ENCODE data around the gene TRIP4. TPM values are rescaled to one million over a fixed set of nuclear protein-coding genes. Genes with fewer than 3 reads are reported as not detected.

TRIP4 gene
- total and polyA plus RNA-seq, 2 donors from 2014 or later = 29.8 to 33.1 TPM

- Histone ChIP-seq H3K4me3 (ENCODE audit: low read length in 3 of 3) (no peak overlapping the region), H3K27me3 (ENCODE audit: control insufficient read depth, insufficient read depth, low read length) (no peaks in the 10 kb centered on the region), H3K9me3 (ENCODE audit: control insufficient read depth in 2 of 3, insufficient read depth in 1 of 3, low read length in 3 of 3) (no peaks in the 10 kb centered on the region), H3K4me1 (ENCODE audit: control insufficient read depth in 2 of 3, insufficient read depth in 2 of 3, low read depth in 1 of 3, low read length in 3 of 3) (peaks cover 7 to 17% (median 14%) of the 10 kb centered on the region in 3 donors), H3K9ac (ENCODE audit: low read length in 3 of 3) (no peak overlapping the region), H3K27ac (ENCODE audit: low read depth in 2 of 2, low read length in 2 of 2) (no peak overlapping the region), H3K36me3 (ENCODE audit: control insufficient read depth in 2 of 3, insufficient read depth in 3 of 3, low read length in 3 of 3) (peaks cover 0 to 9% (median 0%) of the 10 kb centered on the region in 3 donors)
- intact Hi-C loops (cut with DNase I) = no loop called here
- DNase-seq (peak in 1 of 5 donors; percentile 55), FAIRE-seq (no peak)
- TF ChIP-seq CTCF (IDR thresholded peaks at IDR 0.05; ENCODE audit: borderline replicate concordance, extremely low read depth, insufficient read depth) = no peak
Measured at GRCh38 chr15:64459066-64459781, 71.6 kb downstream of the TRIP4 start.

GRCh38 chr15:64460206-64460723 lies 72.6 kb downstream of the TRIP4 start, which contains the start of gene ZNF609:
ZNF609 (plus strand) TSS chr15:64460578; CDS start chr15:64499420, 38,842 bp downstream.
- FAIRE-seq = no peak
- no peak for TF ChIP-seq CTCF (IDR thresholded peaks at IDR 0.05; ENCODE audit: borderline replicate concordance, extremely low read depth, insufficient read depth)

GRCh38 chr15:64460724-64461720 lies 73.4 kb downstream of the TRIP4 start:
- Histone ChIP-seq H3K4me3 (ENCODE audit: low read length in 3 of 3) (peak overlapping the region; percentile 70 to 94 (median 78)), H3K27ac (ENCODE audit: low read depth in 2 of 2, low read length in 2 of 2) (peak overlapping the region; percentile 65 to 71), H3K4me1 (ENCODE audit: control insufficient read depth in 2 of 3, insufficient read depth in 2 of 3, low read depth in 1 of 3, low read length in 3 of 3) (peaks cover 2 to 19% (median 14%) of the 10 kb centered on the region in 3 donors), H3K9ac (ENCODE audit: low read length in 3 of 3) (peak overlapping the region; percentile 52 to 64 (median 63)), H3K36me3 (ENCODE audit: control insufficient read depth in 2 of 3, insufficient read depth in 3 of 3, low read length in 3 of 3) (no peaks in the 10 kb centered on the region), H3K9me3 (ENCODE audit: control insufficient read depth in 2 of 3, insufficient read depth in 1 of 3, low read length in 3 of 3) (no peaks in the 10 kb centered on the region), H3K27me3 (ENCODE audit: control insufficient read depth, insufficient read depth, low read length) (no peaks in the 10 kb centered on the region)
- DNase-seq (peak; percentile 49 to 89 (median 83)), FAIRE-seq (no peak)
- intact Hi-C loops (cut with DNase I) = no loop called here
- no peak for TF ChIP-seq CTCF (IDR thresholded peaks at IDR 0.05; ENCODE audit: borderline replicate concordance, extremely low read depth, insufficient read depth)

More at GRCh38 chr15:64460206-64460723, 72.6 kb downstream of the TRIP4 start, which contains the start of gene ZNF609:
- H3K27ac ChIP-seq (ENCODE audit: low read depth in 2 of 2, low read length in 2 of 2) = peak within 1 kb of the TSS; percentile 65 to 71
- H3K9me3 ChIP-seq (ENCODE audit: control insufficient read depth in 2 of 3, insufficient read depth in 1 of 3, low read length in 3 of 3) = no peaks in the 10 kb centered on the region
- peak within 1 kb of the TSS; percentile 63 to 66 (median 64) for H3K9ac ChIP-seq (ENCODE audit: low read length in 3 of 3)
- intact Hi-C loops (cut with DNase I) = no loop called here
- no peaks in the 10 kb centered on the region for H3K27me3 ChIP-seq (ENCODE audit: control insufficient read depth, insufficient read depth, low read length)
- H3K4me1 ChIP-seq (ENCODE audit: control insufficient read depth in 2 of 3, insufficient read depth in 2 of 3, low read depth in 1 of 3, low read length in 3 of 3) = peaks cover 2 to 19% (median 17%) of the 10 kb centered on the region in 3 donors
- peaks cover 0 to 3% (median 0%) of the 10 kb centered on the region in 3 donors for H3K36me3 ChIP-seq (ENCODE audit: control insufficient read depth in 2 of 3, insufficient read depth in 3 of 3, low read length in 3 of 3)
- peak within 1 kb of the TSS; percentile 70 to 94 (median 78) for H3K4me3 ChIP-seq (ENCODE audit: low read length in 3 of 3)
- DNase-seq = peak; percentile 96 to 99 (median 98)
